Activated T-helper 9 cell treated with anti-CD3 and anti-CD28 coated beads, Interleukin-2, amount 50 U/mL, for 16 hours (primary cell): Measurements from ENCODE around the gene OR8A1.
A peak's percentile ranks its signal among the peaks of the same experiment; 100 is the strongest.

Experiments
- DNase-seq: peaks from one replicate; pipeline ENCODE4 v3.0.0-alpha.2; 2020; ENCODE audit warnings: low read depth

The OR8A1 gene

GRCh38 chr11:124569697-124570096 is at the start of gene OR8A1:
Gene OR8A1, plus strand, starts transcription at chr11:124569997. Its CDS starts 123 bp downstream, at chr11:124570120.
- DNase-seq = no peak

- no peak for DNase-seq
These were observed 49.3 kb upstream of the OR8A1 start for GRCh38 chr11:124520550-124520854.

- DNase-seq = no peak
These were observed 36.2 kb upstream of the OR8A1 start for GRCh38 chr11:124533626-124534025.

- no peak for DNase-seq
These were observed 35.7 kb upstream of the OR8A1 start for GRCh38 chr11:124534051-124534450.

- DNase-seq = no peak
These were observed 34.1 kb upstream of the OR8A1 start for GRCh38 chr11:124535552-124536232.

GRCh38 chr11:124536520-124536919 is 33.3 kb upstream of the OR8A1 start:
- DNase-seq = no peak

- no peak for DNase-seq
These were observed 31.8 kb upstream of the OR8A1 start for GRCh38 chr11:124538019-124538418.

- DNase-seq = no peak
These were observed 28.6 kb upstream of the OR8A1 start for GRCh38 chr11:124541204-124541603.

GRCh38 chr11:124543145-124543544 is 26.7 kb upstream of the OR8A1 start:
- DNase-seq = no peak

GRCh38 chr11:124543554-124543953 is 26.2 kb upstream of the OR8A1 start, which contains the start of gene OR8B12:
Gene OR8B12, minus strand, starts transcription at chr11:124543654. Its CDS starts 0 bp downstream, at chr11:124543654.
- no peak for DNase-seq

GRCh38 chr11:124551189-124551588 is 18.6 kb upstream of the OR8A1 start:
- DNase-seq = no peak

- DNase-seq = no peak
These were observed 17.8 kb upstream of the OR8A1 start for GRCh38 chr11:124551987-124552386.

- DNase-seq = no peak
These were observed 13.0 kb upstream of the OR8A1 start for GRCh38 chr11:124556828-124557227.

- DNase-seq = no peak
These were observed 363 bp downstream of the OR8A1 start for GRCh38 chr11:124570160-124570559.

- DNase-seq = no peak
These were observed 8.1 kb downstream of the OR8A1 start for GRCh38 chr11:124577716-124578427.

- DNase-seq = no peak
These were observed 9.0 kb downstream of the OR8A1 start for GRCh38 chr11:124578761-124579160.

GRCh38 chr11:124581817-124582216 is 12.0 kb downstream of the OR8A1 start:
- DNase-seq = no peak

- DNase-seq = no peak
These were observed 12.8 kb downstream of the OR8A1 start for GRCh38 chr11:124582565-124582964.

GRCh38 chr11:124583781-124584180 is 14.0 kb downstream of the OR8A1 start:
- DNase-seq = no peak

GRCh38 chr11:124584681-124585372 is 15.0 kb downstream of the OR8A1 start:
- no peak for DNase-seq

GRCh38 chr11:124586238-124586860 is 16.6 kb downstream of the OR8A1 start:
- DNase-seq = peak; percentile 3

- no peak for DNase-seq
These were observed 21.6 kb downstream of the OR8A1 start for GRCh38 chr11:124591430-124591829.

- no peak for DNase-seq
These were observed 22.8 kb downstream of the OR8A1 start for GRCh38 chr11:124592627-124593026.
